NCI-H2196 (cell line): ENCODE results near the gene ZFAND2B.
A peak's percentile ranks its signal among the peaks of the same experiment; 100 is the strongest.

Experiments used
- DNase-seq: peaks from one replicate; lab custom pipeline; 2025; ENCODE audit not compliant: unreplicated experiment; lab: John Stamatoyannopoulos, UW

The ZFAND2B gene

DNA sequence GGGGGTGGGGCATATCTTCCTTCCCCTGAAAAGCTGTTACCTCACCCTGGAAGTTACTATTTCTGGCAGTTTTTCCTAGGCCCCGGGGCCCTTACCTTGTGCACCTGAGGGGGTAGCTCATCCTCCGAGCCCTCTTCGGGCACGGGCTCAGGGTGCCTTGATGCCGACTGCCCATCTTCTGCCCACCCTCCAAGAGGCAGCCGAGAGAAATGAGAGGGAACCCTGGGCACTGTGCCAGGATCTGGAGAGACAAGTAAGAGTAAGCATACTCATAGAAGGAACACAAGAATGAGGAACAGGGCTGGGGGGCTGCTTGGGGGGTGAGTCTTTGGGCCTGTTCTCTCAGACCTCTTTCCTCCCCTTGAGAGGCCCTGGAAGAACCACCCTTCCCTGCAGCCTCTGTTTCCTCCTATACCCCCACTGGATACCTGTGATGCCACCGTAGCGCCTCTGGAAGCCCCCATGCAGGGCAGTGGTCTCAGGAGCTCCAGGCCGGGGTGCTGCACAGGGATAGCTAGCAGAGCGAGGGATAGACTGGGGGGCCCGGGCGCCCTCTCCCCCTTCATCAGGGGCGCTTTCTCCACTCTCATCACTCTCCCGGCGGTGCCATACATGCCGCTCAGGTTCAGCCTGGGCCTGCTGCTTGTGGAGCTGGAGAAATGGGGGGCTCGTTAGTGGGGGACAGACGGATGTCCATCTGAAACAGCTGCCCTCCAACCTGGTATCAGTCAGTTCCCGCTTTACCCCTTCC, 14.2 kb downstream of the ZFAND2B start:
- no peak for DNase-seq

DNA sequence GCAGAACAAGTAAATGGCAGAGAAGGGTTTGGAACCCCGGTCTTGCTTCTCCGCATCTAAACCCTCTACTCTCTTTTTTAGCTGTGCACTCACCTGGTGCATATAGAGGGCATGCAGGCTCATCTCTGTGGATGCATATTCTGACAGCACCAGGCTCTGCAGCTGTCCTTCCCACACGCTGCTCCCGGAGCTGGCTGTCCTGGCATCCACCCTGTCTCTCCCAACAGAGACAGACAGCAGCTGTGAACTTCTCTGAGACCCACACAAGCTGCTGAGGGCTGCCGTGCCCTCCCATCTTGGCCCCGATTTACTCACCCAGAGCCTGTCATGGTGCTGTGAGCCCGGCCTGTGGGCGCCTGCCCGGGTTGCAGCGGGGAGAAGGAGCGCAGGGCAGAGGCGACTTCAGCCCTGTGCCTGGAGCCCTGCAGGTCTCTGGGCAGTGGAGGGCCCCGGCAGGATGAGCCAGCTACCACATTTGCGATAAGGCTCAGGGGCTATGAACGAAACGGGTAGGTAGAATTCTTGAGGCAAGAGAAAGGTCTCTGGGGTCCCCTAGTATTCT, 15.5 kb downstream of the ZFAND2B start:
- no peak for DNase-seq

DNA sequence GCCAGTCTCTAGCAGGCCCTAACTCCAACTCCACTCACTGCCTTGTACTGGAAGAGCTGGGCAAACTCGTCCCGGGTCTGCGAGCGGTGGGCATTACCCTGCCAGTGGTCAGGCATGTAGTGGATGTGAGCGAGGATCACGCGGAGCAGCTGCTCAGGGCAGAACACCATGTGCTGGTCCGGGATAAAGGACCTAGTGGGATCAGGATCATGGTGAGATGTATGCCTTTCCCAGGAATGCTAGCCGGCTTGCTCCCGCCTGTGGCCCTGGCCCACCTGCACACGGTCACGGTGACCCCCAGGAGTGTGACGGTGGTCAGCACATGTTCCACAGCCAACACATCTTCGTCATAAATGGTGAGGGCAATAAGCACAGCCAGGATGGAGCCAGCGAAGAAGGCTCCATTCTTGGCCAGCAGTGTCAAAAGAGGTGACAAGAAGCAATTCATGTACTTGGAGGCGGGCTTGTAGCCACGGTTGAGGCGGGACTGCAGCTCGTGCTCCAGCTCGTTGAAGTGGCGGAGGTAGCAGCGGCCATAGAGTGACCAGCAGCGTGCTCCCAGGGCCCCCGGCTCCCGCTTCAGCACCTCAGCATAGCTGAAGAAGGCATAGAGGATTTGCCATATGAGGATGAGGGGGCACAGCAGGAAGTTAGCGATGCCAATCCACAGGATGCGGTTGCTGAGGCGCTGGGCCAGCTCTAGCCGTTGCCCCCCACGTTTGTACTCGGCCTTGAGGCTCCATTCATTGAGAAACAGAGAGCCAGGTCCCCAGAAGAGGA, 17.4 kb downstream of the ZFAND2B start:
- no peak for DNase-seq

DNA sequence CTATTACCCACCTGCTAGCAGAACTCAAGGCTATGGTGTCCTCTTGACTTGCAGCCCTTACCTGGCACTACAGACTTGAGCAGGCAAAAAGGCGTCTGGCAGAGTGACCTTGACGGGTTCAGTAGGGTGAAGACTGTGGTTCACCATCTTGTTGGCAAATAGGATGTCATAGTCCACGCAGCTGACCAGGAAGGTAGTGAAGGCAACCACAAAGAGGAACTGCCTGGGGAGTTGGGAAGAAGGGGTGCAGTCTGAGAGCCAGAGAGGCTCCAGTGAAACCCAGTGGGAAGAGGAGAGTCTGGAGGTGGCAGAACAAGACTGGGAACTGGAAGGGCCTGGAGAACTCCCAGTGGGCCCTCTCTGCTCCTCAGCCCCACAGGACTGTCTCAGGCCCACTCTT, 18.8 kb downstream of the ZFAND2B start:
- DNase-seq, result no peak

DNA sequence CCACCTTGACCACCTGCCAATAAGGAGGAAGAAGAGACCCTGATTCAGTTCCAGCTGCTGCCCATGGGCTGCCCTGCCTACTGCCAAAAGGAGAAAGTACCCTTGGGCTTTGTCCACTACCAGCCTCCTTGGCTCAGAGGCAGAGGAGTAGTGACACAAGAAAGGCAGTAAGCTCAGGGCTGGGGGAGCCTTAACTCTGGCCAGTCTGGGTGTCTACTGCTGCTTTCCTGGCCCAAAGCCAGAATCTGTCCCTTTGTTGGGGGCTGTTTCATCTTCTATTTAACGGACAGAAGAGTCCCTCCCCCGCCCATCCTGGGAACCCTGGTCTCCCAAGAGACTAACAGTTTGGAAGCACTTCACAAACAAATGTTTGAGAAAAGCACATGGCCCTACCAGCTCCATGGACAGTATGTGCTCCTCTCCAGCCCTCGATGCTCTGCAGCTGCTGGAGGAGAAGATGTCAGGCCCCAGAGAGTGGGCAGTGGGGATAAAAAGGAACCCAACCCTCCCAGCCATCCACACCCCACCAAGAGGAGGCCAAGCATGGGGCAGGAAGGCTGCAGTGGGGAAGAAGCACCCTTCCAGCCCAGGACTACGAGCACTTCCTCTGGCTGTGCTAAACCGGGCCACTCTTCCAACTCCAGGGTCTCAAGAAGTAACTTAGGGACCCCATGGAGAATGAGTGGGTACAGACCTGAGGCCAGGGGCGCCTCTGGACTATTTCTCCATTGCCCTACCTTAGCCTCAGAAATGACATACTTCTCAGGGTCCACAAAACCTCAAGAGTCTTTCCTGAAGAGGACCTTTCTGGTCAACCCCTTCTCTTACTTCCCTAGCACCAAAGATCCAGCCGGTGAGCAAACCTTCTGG, 21.7 kb downstream of the ZFAND2B start:
- no peak for DNase-seq

DNA sequence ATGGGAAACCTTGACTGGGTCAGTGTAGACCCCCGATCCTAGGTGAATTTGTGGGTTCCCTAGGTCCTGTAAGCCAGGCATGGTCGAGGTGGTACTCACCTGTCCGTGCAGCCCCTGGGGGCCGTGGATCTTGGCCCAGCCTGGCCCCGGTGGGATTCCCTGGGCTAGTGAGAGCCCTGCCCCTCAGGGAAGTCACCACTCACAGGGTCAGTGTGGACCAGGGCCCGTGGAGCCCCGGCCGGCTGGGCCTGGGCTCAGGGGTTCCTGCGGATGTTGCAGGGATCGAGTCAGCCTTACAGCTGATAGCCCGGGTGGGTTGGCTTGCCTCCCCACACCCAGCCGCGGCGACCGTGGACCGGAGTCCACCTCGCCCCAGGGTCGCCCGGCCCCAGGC, 22.3 kb downstream of the ZFAND2B start:
- no peak for DNase-seq

DNA sequence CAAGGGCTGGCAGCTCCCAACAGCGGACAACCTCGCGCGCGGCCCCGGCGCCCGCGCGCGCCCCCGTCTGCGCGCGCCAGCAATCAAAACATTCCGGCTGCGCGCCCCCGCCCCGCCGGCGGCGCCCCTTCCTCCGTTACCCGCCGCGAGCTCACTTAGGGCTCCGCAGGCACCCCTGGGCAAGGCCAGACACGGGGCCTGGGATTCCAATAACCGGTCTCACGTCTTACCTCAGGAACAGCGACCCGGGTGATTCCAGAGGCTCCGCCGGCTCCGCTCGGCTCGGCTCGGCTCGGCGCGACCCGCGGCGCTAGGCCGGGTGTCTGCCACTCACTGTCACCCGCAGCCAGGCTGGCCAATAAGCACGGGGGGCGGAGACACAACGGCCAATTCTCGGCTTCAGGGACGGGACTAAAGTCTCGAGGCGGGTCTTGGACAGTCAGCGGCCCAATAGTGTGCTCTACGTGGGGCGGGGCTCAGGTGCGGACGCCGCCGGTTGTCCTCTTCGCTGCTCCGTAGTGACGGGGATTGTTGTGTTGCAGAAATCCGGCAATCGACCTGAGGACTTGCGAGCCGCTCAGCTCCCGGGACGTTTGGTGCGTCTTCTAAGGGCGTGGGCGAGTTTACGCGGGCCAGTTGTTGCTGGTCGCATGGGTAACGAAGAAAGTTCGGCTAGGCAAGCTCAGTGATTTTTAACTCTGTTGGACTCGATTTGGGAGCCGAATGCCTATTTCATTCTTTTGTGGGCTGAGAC, 22.9 kb downstream of the ZFAND2B start, which contains the start of the genes ANKZF1 and ATG9A:
Gene ANKZF1, plus strand, starts transcription at position 502 of the 754 bp plus-strand sequence. CDS start 452 bp downstream, outside the sequence.
Gene ATG9A, minus strand, starts transcription at position 332 of the 754 bp plus-strand sequence. CDS start 1,612 bp downstream, outside the sequence.
- peak; percentile 98 for DNase-seq

DNA sequence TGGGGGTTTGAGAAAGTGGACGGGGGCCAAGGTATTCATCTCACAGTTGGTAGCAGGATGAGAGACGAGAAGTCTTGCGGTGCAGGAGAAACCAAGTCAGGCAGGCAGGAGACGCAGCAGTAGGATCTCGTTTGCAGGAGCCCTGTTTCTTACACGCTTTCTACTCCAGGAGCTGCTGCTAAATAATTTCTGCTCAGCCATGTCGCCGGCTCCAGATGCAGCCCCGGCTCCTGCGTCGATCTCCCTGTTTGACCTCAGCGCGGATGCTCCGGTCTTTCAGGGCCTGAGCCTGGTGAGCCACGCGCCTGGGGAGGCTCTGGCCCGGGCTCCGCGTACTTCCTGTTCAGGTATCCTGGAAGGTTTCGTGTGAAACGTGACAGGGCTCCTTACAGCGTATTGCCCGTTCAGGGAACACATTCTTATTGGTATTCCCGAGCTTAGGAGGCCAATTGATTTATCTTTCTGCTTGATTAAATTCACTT, 23.5 kb downstream of the ZFAND2B start:
- DNase-seq, result peak; percentile 22

DNA sequence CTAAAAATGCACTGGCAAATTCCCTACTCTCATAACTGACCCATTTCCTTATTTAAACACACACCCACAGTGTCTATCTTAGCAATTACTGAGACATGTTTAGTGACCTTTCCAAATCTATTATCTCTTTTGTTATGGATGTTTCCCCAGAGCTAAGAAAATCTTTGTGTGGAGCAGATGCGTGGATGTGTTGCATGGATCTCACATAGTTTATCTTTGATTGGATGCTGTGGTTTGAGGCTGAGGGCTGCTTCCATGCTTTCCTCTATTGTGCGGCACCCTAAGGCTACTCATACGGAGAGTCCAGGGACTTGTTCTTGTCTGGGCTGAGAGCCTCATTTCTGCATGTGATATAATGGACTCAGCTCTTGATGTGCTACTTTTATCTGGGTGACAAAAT, 27.7 kb downstream of the ZFAND2B start:
- DNase-seq, result no peak

DNA sequence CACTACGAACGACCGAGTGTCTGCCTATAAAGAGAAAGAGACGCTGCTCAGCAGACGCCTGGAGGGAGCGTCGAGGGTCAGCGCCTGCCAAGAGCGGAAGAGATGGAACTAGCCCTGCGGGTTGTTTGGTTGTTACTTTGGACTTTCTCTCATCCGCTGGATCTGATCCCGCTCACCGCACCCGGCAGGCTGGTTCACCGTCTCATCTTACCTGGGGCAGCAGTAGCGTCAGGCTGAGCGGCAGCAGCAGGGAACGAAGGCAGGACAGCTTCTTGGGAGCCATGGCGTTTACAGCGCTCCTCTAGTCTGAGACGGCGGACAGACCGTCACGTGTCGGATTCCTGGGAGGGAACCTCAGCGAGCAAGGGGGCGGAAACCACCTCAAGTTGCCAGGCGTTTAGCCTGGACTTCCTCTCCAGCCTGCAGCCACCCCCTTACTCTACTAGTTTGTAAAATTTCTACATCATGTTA, 36.7 kb downstream of the ZFAND2B start:
- no peak for DNase-seq

DNA sequence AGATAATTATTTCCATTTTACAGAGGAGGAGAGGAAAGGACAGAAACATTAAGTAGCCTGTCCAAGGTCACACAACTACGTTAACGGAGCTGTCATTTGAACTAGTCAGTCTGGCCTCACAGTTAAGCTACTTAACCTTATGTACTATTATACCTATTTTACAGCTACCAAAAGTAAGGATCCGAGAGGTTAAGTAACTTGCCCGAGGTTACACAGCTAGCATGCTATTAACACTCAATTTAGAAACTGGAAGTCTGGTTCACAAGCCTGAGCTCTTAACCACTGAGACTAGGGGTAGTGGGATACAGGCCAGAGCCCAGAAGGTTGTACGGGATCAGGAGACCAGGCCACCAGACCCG, 38.2 kb downstream of the ZFAND2B start:
- no peak for DNase-seq

DNA sequence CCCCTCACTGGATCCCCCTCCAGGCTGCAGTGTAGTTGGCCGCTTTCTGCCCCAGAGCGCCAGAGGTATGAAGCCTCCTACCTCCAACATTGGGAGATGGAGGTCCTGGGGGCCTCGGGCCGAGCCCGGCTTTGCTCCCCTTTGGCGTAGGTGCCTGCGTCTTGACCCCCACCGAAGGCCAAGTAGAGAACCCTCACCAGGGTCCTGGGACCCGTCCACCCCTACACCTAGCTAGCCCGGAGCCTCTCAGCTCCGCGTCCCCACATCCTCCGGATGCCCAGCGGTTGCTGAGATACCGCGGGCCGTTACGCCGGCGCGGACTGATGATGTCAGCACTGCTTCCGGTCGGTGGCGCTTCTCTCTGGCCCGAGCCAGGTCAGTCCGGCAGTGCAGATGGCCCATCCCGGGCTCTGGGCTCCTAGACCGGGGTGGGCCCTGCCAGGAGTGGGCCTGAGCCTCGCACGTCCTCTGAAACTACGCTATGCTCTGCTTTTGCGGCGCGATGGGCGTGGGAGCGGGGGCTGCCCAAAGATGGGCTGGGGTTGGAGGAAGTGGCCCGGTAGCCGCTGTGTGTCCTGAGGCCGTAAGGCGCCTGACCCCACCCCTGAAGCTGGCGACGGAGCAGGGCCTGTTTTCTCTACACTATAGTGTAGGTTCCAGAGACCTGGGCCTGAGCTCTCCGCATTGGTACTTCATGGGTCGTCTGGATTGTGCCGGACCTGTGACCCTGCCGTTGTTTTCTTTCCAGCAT, 38.7 kb downstream of the ZFAND2B start, which contains the start of the genes GLB1L and STK16:
Gene GLB1L, minus strand, starts transcription at position 297 of the 751 bp plus-strand sequence. CDS start 1,871 bp downstream, outside the sequence.
Gene STK16, plus strand, starts transcription at position 332 of the 751 bp plus-strand sequence. CDS start 521 bp downstream, outside the sequence.
- peak; percentile 96 for DNase-seq

DNA sequence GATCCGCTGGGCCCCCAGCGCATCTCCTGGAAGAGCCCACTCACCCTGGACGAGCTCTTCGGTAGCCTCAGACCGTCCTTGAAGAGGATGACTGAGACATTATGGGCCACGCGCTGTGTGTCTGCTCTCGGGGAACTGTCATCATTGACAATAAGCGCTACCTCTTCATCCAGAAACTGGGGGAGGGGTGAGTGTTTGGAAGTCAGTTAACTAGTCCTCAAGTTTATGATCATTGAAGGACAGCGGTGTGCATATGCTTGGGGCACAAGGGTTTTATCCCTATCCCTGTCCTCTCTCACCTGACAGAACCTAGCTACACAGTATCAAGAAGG, 39.3 kb downstream of the ZFAND2B start:
- no peak for DNase-seq

DNA sequence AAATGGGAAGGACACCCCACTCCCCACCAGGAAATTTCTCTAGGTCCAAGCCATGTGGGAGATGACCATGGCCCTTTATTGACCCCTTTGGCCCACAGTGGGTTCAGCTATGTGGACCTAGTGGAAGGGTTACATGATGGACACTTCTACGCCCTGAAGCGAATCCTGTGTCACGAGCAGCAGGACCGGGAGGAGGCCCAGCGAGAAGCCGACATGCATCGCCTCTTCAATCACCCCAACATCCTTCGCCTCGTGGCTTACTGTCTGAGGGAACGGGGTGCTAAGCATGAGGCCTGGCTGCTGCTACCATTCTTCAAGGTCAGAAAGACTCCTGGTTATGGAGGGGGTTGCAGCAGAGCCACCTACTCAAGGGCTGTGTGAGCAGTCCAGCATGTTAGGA, 40.0 kb downstream of the ZFAND2B start:
- no peak for DNase-seq

DNA sequence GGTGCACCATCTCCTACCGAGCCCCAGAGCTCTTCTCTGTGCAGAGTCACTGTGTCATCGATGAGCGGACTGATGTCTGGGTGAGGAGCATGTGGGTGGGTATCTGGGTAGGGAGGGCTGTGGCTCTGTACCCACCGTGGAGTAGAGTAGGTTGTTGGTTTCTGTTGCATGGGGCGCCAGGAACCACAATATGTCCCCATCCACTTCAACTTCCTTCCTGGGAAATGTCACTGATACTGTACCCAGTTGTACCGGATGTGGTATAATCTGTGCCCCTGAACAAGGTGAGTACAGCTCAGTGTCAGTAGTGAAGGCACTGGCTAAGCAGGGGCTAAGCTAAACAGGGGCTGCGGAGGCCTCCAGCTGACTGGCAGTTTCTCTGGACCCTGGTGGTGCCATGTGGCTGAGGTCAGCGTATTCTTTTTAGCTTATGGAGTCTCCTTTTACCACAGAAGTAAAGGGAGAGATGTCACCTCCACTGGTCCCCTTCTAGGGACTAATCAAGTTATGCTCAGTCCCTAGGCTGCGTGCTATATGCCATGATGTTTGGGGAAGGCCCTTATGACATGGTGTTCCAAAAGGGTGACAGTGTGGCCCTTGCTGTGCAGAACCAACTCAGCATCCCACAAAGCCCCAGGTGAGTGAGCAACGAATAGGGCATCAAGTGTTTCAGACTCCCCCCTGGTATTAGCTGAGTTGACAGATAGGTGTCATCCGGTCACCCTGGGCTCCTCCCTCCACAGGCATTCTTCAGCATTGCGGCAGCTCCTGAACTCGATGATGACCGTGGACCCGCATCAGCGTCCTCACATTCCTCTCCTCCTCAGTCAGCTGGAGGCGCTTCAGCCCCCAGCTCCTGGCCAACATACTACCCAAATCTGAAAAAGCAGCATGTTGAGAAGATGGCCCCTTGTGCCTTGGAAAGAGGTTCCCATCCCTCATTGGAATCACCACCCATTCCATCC, 41.4 kb downstream of the ZFAND2B start:
- DNase-seq, result no peak

DNA sequence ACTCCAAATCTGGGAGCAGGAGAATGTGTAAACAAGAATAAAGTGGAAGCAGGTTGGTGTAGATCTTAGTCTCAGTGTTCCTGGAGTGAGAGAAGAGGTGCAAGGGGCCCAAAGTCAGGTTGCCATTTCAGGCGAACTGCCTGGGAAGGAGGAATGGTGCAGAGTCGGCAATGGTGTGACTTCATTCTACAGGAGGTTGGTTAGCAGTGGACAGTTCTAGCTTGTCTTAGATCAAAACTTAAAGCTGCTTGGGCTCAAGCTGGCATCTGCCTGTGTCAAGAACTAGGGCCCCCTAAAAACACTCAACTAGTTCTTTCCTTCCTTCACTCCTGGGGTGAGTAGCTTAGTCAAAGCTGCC, 42.2 kb downstream of the ZFAND2B start:
- no peak for DNase-seq

DNA sequence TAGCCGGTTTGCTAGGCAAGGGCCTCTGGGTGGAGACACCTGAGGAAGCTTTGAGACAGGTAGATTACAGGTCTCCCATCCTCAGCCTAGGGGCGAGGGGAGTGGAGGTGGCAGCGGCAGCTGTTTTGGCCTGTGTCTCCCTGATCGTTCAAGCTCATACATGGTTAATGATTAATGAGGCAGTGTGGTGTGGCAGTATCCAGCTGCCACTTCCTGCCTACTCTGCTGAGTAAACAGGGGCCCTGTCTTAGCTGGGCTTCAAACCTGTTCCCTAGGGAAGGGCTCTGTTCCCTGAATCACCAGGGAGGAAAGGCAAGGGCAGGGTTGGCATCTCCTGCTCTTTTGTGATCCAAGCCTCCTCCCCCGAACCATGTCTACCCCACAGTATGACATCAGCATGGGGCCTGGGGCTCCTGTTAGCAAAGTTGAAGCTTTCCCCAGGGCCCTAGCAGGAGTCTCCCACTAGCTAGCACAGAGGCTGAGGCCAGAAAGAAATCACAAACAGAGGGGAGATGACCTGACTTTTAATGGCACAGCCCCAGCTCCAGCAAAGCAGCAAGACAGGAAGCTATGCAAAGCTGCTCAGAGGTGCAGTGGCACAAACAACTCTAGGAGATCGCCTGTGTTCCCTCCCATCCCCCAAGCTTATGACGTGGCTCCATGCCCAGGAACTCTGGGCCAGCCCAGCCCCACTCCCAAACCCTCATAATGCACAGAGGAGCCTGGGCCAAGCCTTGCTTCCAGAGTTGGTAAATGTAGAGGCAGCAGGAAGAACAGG, 42.8 kb downstream of the ZFAND2B start:
- DNase-seq, result peak; percentile 92
